Hepatocyte (in vitro differentiated cells): ENCODE data around the gene RHOBTB3. TPM values are rescaled to one million over a fixed set of nuclear protein-coding genes. Genes with fewer than 3 reads are reported as not detected.

ENCODE experiments used
- DNase-seq: peaks from one replicate; pipeline ENCODE4 v3.0.0-alpha.2; 2016; ENCODE audit warnings: low spot score
- H2AFZ ChIP-seq: fragments of 200-600 bp; sonication (generic); 2 replicates; pipeline ENCODE4 v1.6.0; 2016; ENCODE audit warnings: antibody characterized with exemption, mild to moderate bottlenecking
- H3K27ac ChIP-seq: fragments of 200-600 bp; sonication (generic); 2 replicates; pipeline ENCODE4 v1.5.1; 2016; ENCODE audit warnings: mild to moderate bottlenecking
- H3K27me3 ChIP-seq: fragments of 200-600 bp; sonication (generic); 2 replicates; pipeline ENCODE4 v1.6.1; 2016
- H3K36me3 ChIP-seq: fragments of 200-600 bp; sonication (generic); replicated peaks from 2 replicates; pipeline ENCODE4 v1.5.1; 2016; ENCODE audit warnings: low read depth; ENCODE audit not compliant: insufficient read depth
- H3K4me1 ChIP-seq: fragments of 200-600 bp; sonication (generic); 2 replicates; pipeline ENCODE4 v1.5.1; 2016; ENCODE audit warnings: mild to moderate bottlenecking, moderate library complexity; ENCODE audit not compliant: insufficient read depth
- H3K4me2 ChIP-seq: fragments of 200-600 bp; sonication (generic); 2 replicates; pipeline ENCODE4 v1.6.0; 2016
- H3K4me3 ChIP-seq: fragments of 200-600 bp; sonication (generic); 2 replicates; pipeline ENCODE4 v1.5.1; 2016; ENCODE audit warnings: mild to moderate bottlenecking
- H3K79me2 ChIP-seq: fragments of 200-600 bp; sonication (generic); 2 replicates; pipeline ENCODE4 v1.6.0; 2017; ENCODE audit warnings: mild to moderate bottlenecking
- H3K9me2 ChIP-seq: fragments of 200-600 bp; sonication (generic); replicated peaks from 2 replicates; pipeline ENCODE4 v1.6.0; 2017; ENCODE audit warnings: mild to moderate bottlenecking; ENCODE audit not compliant: insufficient read depth
- H3K9me3 ChIP-seq: fragments of 200-600 bp; sonication (generic); 2 replicates; pipeline ENCODE4 v1.5.1; 2016; ENCODE audit warnings: low read depth, mild to moderate bottlenecking
- H4K20me1 ChIP-seq: fragments of 200-600 bp; sonication (generic); 2 replicates; pipeline ENCODE4 v1.6.0; 2016; ENCODE audit warnings: mild to moderate bottlenecking; ENCODE audit not compliant: insufficient read depth, poor library complexity, severe bottlenecking
- CTCF ChIP-seq: fragments of 200-600 bp; sonication (generic); IDR thresholded peaks from 2 replicates; pipeline ENCODE4 v1.5.1; 2016; ENCODE audit warnings: antibody characterized with exemption, mild to moderate bottlenecking; ENCODE audit not compliant: poor library complexity
- EZH2 ChIP-seq: fragments of 200-600 bp; sonication (generic); IDR thresholded peaks from 2 replicates; pipeline ENCODE4 v1.6.1; 2016; ENCODE audit warnings: antibody characterized with exemption, mild to moderate bottlenecking, borderline replicate concordance
- EZH2phosphoT487 ChIP-seq: fragments of 200-600 bp; sonication (generic); IDR thresholded peaks from one replicate; pipeline ENCODE4 v1.6.1; 2018; ENCODE audit warnings: antibody characterized with exemption, mild to moderate bottlenecking, low read depth, moderate library complexity; ENCODE audit not compliant: unreplicated experiment, severe bottlenecking
- WGBS: methylation state at CpG from one replicate; pipeline ENCODE4 v1.1.6; 2016; ENCODE audit warnings: low lambda C conversion rate; ENCODE audit errors: missing lambda C conversion rate; 5-methylcytosine and 5-hydroxymethylcytosine counted together
- polyA plus RNA-seq: library from polyadenylated mRNA; unstranded; fragments of >200 nt; fragmentation: Nextera tagmentation; extraction: Ambion mirVana; gene quantifications from 2 replicates; pipeline ENCODE4 v1.2.1, GENCODE V29; 2016
- total RNA-seq: library from RNA; depleted of rRNA; stranded (reverse); fragments of >200 nt; gene quantifications from 2 replicates; pipeline ENCODE4 v1.2.3, GENCODE V29; 2014

The RHOBTB3 gene
- total and polyA plus RNA-seq, 2 experiments from 2014 or later = 91.3 to 126 TPM

GRCh38 chr5:95697781-95698681 is 33.1 kb upstream of the RHOBTB3 start:
- Histone ChIP-seq H4K20me1 (no peaks in the 10 kb centered on the region), H3K36me3 (no peaks in the 10 kb centered on the region), H3K4me3 (no peak overlapping the region), H3K4me1 (peaks cover 6% of the 10 kb centered on the region), H3K27me3 (no peaks in the 10 kb centered on the region), H3K9me3 (no peaks in the 10 kb centered on the region), H3K27ac (peak overlapping the region; percentile 39), H3K79me2 (no peaks in the 10 kb centered on the region), H3K9me2 (no peaks in the 10 kb centered on the region), H2AFZ (no peak overlapping the region), H3K4me2 (peak overlapping the region; percentile 58)
- peak; percentile 26 for DNase-seq
- 24% methylated on average over 7 of the region's 7 CpGs for WGBS
- TF ChIP-seq EZH2phosphoT487 = no peak
- TF ChIP-seq EZH2 = no peak
- TF ChIP-seq CTCF = no peak

- no peak overlapping the region for H2AFZ ChIP-seq
- 100% methylated on average over 1 of the region's 1 CpG for WGBS
- H4K20me1 ChIP-seq = no peaks in the 10 kb centered on the region
- H3K79me2 ChIP-seq = no peaks in the 10 kb centered on the region
- no peak overlapping the region for H3K27ac ChIP-seq
- no peak overlapping the region for H3K4me2 ChIP-seq
- peaks cover 6% of the 10 kb centered on the region for H3K4me1 ChIP-seq
- DNase-seq = no peak
- H3K4me3 ChIP-seq = no peak overlapping the region
- no peaks in the 10 kb centered on the region for H3K9me3 ChIP-seq
- H3K9me2 ChIP-seq = no peaks in the 10 kb centered on the region
- TF ChIP-seq EZH2phosphoT487 (no peak), CTCF (no peak), EZH2 (no peak)
- no peaks in the 10 kb centered on the region for H3K27me3 ChIP-seq
- H3K36me3 ChIP-seq = no peaks in the 10 kb centered on the region
Measured at GRCh38 chr5:95699337-95699736, 31.8 kb upstream of the RHOBTB3 start.

GRCh38 chr5:95701074-95701473 is 30.1 kb upstream of the RHOBTB3 start:
- Histone ChIP-seq H3K36me3 (no peaks in the 10 kb centered on the region), H3K9me3 (no peaks in the 10 kb centered on the region), H3K4me2 (no peak overlapping the region), H3K4me3 (no peak overlapping the region), H3K9me2 (no peaks in the 10 kb centered on the region), H3K27me3 (no peaks in the 10 kb centered on the region), H3K79me2 (no peaks in the 10 kb centered on the region), H3K27ac (no peak overlapping the region), H2AFZ (no peak overlapping the region), H4K20me1 (no peaks in the 10 kb centered on the region), H3K4me1 (peaks cover 6% of the 10 kb centered on the region)
- TF ChIP-seq EZH2 (no peak), CTCF (no peak), EZH2phosphoT487 (no peak)
- no peak for DNase-seq
